OCI-LY7 (cell line): ENCODE results near the gene FOXP1. TPM values are rescaled to one million over a fixed set of nuclear protein-coding genes. Genes with fewer than 3 reads are reported as not detected.
A peak's percentile ranks its signal among the peaks of the same experiment; 100 is the strongest.

Experiments
- BruUV-seq: library from RNA; stranded (reverse); fragments of 400-500 nt; replicated peaks from 2 replicates; lab custom pipeline; 2021; lab: Mats Ljungman, UMichigan
- CTCF ChIA-PET: fragments of 300-600 bp; sonication (Branson Sonifier 250); formaldehyde crosslinking; loops from one replicate; lab custom pipeline; 2022; ENCODE audit warnings: antibody characterized with exemption; ENCODE audit not compliant: unreplicated experiment; lab: Charles Lee
- POLR2A ChIA-PET: fragments of 300-600 bp; sonication (Branson Sonifier 250); formaldehyde crosslinking; loops from one replicate; lab custom pipeline; 2022; ENCODE audit warnings: antibody characterized with exemption; lab: Charles Lee
- DNase-seq: peaks from one replicate; pipeline ENCODE4 v3.0.0-alpha.2; 2015; ENCODE audit warnings: low spot score
- H2AFZ ChIP-seq: fragments of 200-600 bp; sonication (generic), shearing (Covaris generic); 2 replicates; pipeline ENCODE4 v1.6.1; 2014; ENCODE audit warnings: mild to moderate bottlenecking, antibody characterized with exemption, low read length, moderate library complexity
- H3K27ac ChIP-seq: fragments of 200-600 bp; sonication (generic); 2 replicates; pipeline ENCODE4 v1.5.1; 2014; ENCODE audit warnings: mixed run types, low read depth, mild to moderate bottlenecking, moderate library complexity, low read length, inconsistent platforms; ENCODE audit not compliant: poor library complexity, severe bottlenecking
- H3K36me3 ChIP-seq: fragments of 200-600 bp; sonication (generic); 2 replicates; pipeline ENCODE4 v1.6.1; 2014; ENCODE audit warnings: mild to moderate bottlenecking, antibody characterized with exemption, low read length, moderate library complexity, mixed read lengths; ENCODE audit not compliant: insufficient read depth
- H3K4me1 ChIP-seq: fragments of 200-600 bp; sonication (generic); 2 replicates; pipeline ENCODE4 v1.5.1; 2014; ENCODE audit warnings: mild to moderate bottlenecking, low read length; ENCODE audit not compliant: insufficient read depth, poor library complexity, severe bottlenecking
- H3K4me2 ChIP-seq: fragments of 200-600 bp; sonication (generic); 2 replicates; pipeline ENCODE4 v1.6.1; 2014; ENCODE audit warnings: mild to moderate bottlenecking, low read length
- H3K4me3 ChIP-seq: fragments of 200-600 bp; sonication (generic); 2 replicates; pipeline ENCODE4 v1.5.1; 2014; ENCODE audit warnings: mild to moderate bottlenecking, low read depth, low read length; ENCODE audit not compliant: poor library complexity, severe bottlenecking
- H3K79me2 ChIP-seq: fragments of 200-600 bp; sonication (generic); 2 replicates; pipeline ENCODE4 v1.6.1; 2016; ENCODE audit warnings: low read depth, mild to moderate bottlenecking, low read length, moderate library complexity, mixed read lengths; ENCODE audit not compliant: insufficient read depth
- H3K9me2 ChIP-seq: fragments of 200-600 bp; sonication (generic); 2 replicates; pipeline ENCODE4 v1.6.1; 2016; ENCODE audit warnings: mild to moderate bottlenecking, low read length, mixed read lengths; ENCODE audit not compliant: insufficient read depth
- H3K9me3 ChIP-seq: fragments of 200-600 bp; sonication (generic); 2 replicates; pipeline ENCODE4 v1.6.1; 2014; ENCODE audit warnings: mild to moderate bottlenecking, mixed run types, low read length, mixed read lengths
- H4K20me1 ChIP-seq: fragments of 200-600 bp; sonication (generic); 2 replicates; pipeline ENCODE4 v1.6.1; 2014; ENCODE audit warnings: mild to moderate bottlenecking, antibody characterized with exemption, low read length, moderate library complexity, mixed read lengths; ENCODE audit not compliant: insufficient read depth
- CTCF ChIP-seq: fragments of 200-600 bp; sonication (generic); conservative IDR thresholded peaks from 2 replicates; pipeline ENCODE4 v1.5.1; 2014; ENCODE audit warnings: mild to moderate bottlenecking, antibody characterized with exemption, low read length, moderate library complexity, mixed read lengths
- EZH2phosphoT487 ChIP-seq: fragments of 200-600 bp; sonication (generic); IDR thresholded peaks from 2 replicates; pipeline ENCODE4 v1.6.1; 2018; ENCODE audit warnings: low read depth, borderline replicate concordance, mild to moderate bottlenecking, mixed run types, antibody characterized with exemption, low read length, moderate library complexity, mixed read lengths
- intact Hi-C: fragments of 100-400 bp; cut with micrococcal nuclease; formaldehyde crosslinking; loops from one replicate; pipeline ENCODE4 v1.10.0; 2022; ENCODE audit not compliant: unreplicated experiment
- total RNA-seq, 2 experiments: library from RNA; depleted of rRNA in 1 of 2; stranded (reverse); fragments of >200 nt in 1 of 2; shearing (Covaris generic) in 1 of 2; gene quantifications; 2 replicates each; pipeline ENCODE4 v1.2.3, GENCODE V29; 2014 to 2022

FOXP1 gene
- total RNA-seq, 2 experiments from 2014 or later = 87.3 to 151 TPM

- no TSS peak for BruUV-seq
- H2AFZ ChIP-seq = no peak overlapping the region
- intact Hi-C loops = no loop called here
- H3K4me3 ChIP-seq = no peak overlapping the region
- CTCF ChIA-PET = no interaction called here
- no peaks in the 10 kb centered on the region for H4K20me1 ChIP-seq
- no peaks in the 10 kb centered on the region for H3K9me2 ChIP-seq
- H3K4me2 ChIP-seq = no peak overlapping the region
- H3K79me2 ChIP-seq = peaks cover 6% of the 10 kb centered on the region; the same call in 1 of the 2 replicates
- H3K27ac ChIP-seq = no peak overlapping the region
- H3K36me3 ChIP-seq = peaks cover 29% of the 10 kb centered on the region
- H3K4me1 ChIP-seq = peaks cover 18% of the 10 kb centered on the region
- POLR2A ChIA-PET = interaction anchor here (0.9 to 1.4 kb wide), 2 partner anchors 11 to 43 kb away, joined by 3 to 4 read pairs; no protein-coding TSS in a partner anchor
- DNase-seq = peak; percentile 24
- no peaks in the 10 kb centered on the region for H3K9me3 ChIP-seq
- TF ChIP-seq EZH2phosphoT487 = no peak
- no peak for TF ChIP-seq CTCF
Observed at GRCh38 chr3:71521940-71522876, 61.3 kb downstream of the FOXP1 start.

GRCh38 chr3:71521021-71521352 is 62.5 kb downstream of the FOXP1 start:
- Histone ChIP-seq H3K36me3 (peaks cover 32% of the 10 kb centered on the region), H3K4me1 (peaks cover 22% of the 10 kb centered on the region), H3K9me2 (no peaks in the 10 kb centered on the region), H3K79me2 (peaks cover 6% of the 10 kb centered on the region; the same call in 1 of the 2 replicates), H2AFZ (no peak overlapping the region), H3K27ac (no peak overlapping the region), H4K20me1 (no peaks in the 10 kb centered on the region), H3K4me2 (peak overlapping the region; percentile 55), H3K9me3 (no peaks in the 10 kb centered on the region), H3K4me3 (peak overlapping the region; percentile 0)
- intact Hi-C loops = no loop called here
- no TSS peak for BruUV-seq
- TF ChIP-seq EZH2phosphoT487 (no peak), CTCF (no peak)
- POLR2A ChIA-PET = interaction anchor here (0.7 kb wide), 1 partner anchor 78 kb away, joined by 5 read pairs; no protein-coding TSS in a partner anchor
- CTCF ChIA-PET = no interaction called here
- DNase-seq = no peak
